ENCODE data around the gene DEFB112.

DEFB112 gene, protein sequence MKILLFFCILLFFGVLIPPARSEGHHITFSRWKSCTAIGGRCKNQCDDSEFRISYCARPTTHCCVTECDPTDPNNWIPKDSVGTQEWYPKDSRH

DNA sequence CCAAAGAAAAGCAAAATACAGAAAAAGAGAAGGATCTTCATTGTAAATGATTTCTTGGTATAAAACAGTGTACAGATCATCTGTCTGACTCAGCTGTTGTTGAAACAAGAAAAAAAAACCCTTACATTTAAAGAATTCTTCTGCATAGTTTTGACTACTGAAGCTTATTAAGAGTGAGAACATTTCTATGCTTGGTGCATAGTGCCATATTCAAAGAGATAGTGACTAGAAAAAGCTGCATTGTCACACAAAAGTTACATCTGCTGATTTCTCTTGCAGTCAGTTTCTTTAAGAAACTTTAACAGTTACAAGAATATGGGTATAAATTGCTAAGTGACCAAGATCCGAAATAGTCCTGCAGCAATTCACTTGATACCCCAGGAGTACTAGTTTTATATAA, at the start of gene DEFB112:
Gene DEFB112, minus strand, starts transcription at position 101 of the 400 bp plus-strand sequence. Its CDS starts 60 bp downstream, at position 41.
- DNase-seq (ENCODE audit: low read depth): no peak

- no peak for DNase-seq (ENCODE audit: low read depth)
Measured at GRCh38 chr6:50098641-50098993, 48.9 kb upstream of the DEFB112 start.

GRCh38 chr6:50097966-50098640, 48.4 kb upstream of the DEFB112 start:
- DNase-seq (ENCODE audit: low read depth): no peak

GRCh38 chr6:50096296-50096695, 46.6 kb upstream of the DEFB112 start:
- no peak for DNase-seq (ENCODE audit: low read depth)

GRCh38 chr6:50093938-50094272, 44.2 kb upstream of the DEFB112 start:
- DNase-seq (ENCODE audit: low read depth): no peak

GRCh38 chr6:50093116-50093937, 43.6 kb upstream of the DEFB112 start:
- DNase-seq (ENCODE audit: low read depth): no peak

- no peak for DNase-seq (ENCODE audit: low read depth)
Measured at GRCh38 chr6:50091641-50092040, 41.9 kb upstream of the DEFB112 start.

DNA sequence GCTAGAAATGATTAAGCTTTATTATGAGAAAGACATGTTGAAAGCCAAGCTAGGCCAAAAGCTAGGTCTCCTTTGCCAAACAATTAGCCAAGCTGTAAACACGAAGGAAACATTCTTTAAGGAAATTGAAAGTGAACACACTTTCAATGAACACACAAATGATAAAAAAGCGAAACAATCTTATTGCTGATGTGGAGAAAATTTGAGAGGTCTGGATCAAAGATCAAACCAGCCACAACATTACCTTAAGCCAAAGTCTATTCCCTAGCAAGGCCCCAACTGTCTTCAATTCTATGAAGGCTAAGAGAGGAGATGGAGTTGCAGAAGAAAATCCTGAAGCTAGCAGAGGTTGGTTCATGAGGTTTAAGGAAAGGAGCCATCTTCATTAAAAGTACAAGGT, 40.2 kb upstream of the DEFB112 start:
- DNase-seq (ENCODE audit: low read depth): no peak

GRCh38 chr6:50087231-50087954, 37.7 kb upstream of the DEFB112 start:
- no peak for DNase-seq (ENCODE audit: low read depth)

DNA sequence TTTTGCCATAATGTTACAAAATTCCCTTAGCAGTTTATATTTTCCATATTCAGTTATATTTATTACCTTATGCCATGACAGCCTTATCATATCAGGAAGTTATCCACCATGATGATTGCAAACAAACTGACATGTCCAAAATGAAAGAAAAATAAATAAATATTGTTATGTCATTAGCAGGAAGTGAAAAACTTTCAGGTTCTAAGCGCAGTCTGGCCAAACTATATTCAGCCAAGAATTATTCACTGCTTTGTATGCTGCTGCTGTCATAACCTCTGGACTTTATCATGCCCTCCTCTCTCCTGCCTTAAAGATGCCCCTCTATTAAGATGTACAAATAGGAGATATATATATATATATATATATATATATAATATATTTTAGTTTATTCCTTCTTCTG, 27.7 kb upstream of the DEFB112 start:
- DNase-seq (ENCODE audit: low read depth): no peak

DNA sequence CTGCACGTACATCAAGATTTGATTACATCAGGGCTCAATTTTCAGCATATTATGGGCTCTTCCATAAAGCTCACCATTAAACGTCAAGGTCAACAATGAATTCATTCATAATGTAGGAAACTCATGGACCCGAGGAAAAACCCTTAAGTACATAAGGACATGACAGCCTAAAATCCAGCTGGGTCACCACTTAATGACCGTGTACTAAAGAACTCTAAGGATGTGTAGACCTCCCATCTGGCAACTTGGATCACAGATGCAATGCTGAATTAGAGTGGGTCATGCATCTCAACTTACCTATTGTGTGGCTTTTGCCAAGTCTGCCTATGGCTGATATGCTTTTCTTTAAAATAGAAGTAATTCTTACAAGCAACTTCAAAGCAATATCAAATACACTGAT, 26.7 kb upstream of the DEFB112 start:
- no peak for DNase-seq (ENCODE audit: low read depth)

GRCh38 chr6:50071921-50072320, 22.2 kb upstream of the DEFB112 start:
- no peak for DNase-seq (ENCODE audit: low read depth)

DNA sequence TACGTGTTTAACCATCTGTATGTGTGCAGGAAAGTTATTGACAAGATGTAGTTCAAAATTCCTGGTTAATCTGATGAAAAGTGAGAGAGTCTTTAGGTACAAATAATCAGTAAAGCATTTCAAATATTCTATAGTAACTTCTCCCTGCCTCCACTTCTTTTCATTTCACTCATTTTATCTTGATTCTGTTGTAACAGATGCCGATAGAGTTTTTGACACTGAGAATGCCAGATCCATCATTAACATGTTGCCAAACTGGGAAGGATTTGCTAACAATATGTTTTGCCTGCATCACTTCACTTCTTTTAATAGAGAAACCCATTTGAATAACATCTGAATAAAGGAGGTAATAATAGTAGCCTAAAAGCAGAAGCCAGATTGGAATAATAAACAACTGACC, 20.4 kb upstream of the DEFB112 start:
- DNase-seq (ENCODE audit: low read depth): no peak

- DNase-seq (ENCODE audit: low read depth): no peak
Measured at GRCh38 chr6:50062051-50062450, 12.3 kb upstream of the DEFB112 start.

- no peak for DNase-seq (ENCODE audit: low read depth)
Measured at GRCh38 chr6:50056242-50056641, 6.5 kb upstream of the DEFB112 start.

GRCh38 chr6:50047026-50047425, 2.7 kb downstream of the DEFB112 start:
- no peak for DNase-seq (ENCODE audit: low read depth)

- DNase-seq (ENCODE audit: low read depth): no peak
Measured at GRCh38 chr6:50030777-50031562, 18.8 kb downstream of the DEFB112 start.

DNA sequence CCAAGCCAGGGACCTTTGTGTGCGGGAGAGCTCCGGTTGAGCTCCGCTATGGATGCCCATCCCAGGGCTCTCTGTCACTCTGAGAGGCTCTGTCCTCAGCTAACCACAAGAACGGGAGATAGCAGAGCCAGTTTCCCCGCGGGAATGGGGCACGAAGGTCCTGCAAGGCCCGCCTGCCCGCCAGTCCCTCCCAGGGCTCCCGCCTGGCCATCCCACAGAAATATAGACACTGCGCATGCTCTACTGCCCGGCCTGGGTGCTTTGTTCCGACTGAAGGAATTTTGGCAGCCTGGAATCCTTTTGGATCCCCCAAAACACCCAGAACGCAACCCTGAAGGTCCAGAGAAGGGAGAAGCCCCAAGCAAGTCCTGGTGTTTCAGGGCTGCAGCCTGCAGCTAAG, 19.4 kb downstream of the DEFB112 start:
- no peak for DNase-seq (ENCODE audit: low read depth)

GRCh38 chr6:50025258-50025657, 24.5 kb downstream of the DEFB112 start:
- no peak for DNase-seq (ENCODE audit: low read depth)

DNA sequence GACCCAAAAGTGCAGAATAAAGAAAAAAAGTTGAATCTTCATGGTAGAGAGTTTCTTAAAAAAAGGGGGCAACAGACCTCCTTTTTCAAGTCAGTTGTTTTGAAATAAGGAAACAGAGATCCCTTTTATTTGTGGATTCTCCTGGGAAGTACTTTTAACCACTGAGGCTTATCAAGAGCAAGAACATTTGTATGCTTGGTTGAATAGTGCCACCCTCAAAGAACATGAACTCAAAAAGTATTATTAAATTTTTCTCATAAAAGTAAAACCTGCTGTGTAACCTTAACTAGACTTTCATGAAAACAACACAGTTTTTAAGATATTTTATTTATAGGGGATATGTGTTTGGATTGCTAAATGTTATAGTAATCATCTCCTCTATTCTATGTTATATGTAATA, 27.8 kb downstream of the DEFB112 start, which contains the start of gene DEFB110:
Gene DEFB110, minus strand, starts transcription at position 101 of the 400 bp plus-strand sequence. Its CDS starts 59 bp downstream, at position 42.
- DNase-seq (ENCODE audit: low read depth): no peak

DNA sequence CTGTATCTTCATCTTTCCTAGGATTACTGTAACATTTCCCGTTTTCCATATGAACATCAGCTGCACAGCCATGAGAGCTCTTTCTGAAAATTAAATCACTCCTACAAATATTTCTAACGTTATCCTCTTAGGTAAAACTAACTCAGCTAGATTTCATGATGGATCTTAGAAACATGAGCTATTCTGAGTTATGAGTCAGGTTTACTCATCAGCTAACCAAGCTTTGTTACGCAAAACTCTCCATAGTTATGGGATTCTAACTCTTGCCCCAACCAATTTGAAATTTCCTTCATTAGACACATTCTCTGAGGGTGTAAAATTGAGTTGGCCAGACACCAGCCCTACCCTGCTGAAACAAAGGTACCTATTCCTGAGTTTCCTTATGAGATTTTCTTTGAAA, 41.9 kb downstream of the DEFB112 start:
- no peak for DNase-seq (ENCODE audit: low read depth)

- no peak for DNase-seq (ENCODE audit: low read depth)
Measured at GRCh38 chr6:50003139-50003538, 46.6 kb downstream of the DEFB112 start.
